OCI-LY7 (cell line): ENCODE data around the gene ANKRD22. TPM values are rescaled to one million over a fixed set of nuclear protein-coding genes. Genes with fewer than 3 reads are reported as not detected.

Experiments used
- BruUV-seq: library from RNA; stranded (reverse); fragments of 400-500 nt; replicated peaks from 2 replicates; lab custom pipeline; 2021; lab: Mats Ljungman, UMichigan
- CTCF ChIA-PET: fragments of 300-600 bp; sonication (Branson Sonifier 250); formaldehyde crosslinking; loops from one replicate; lab custom pipeline; 2022; ENCODE audit warnings: antibody characterized with exemption; ENCODE audit not compliant: unreplicated experiment; lab: Charles Lee
- POLR2A ChIA-PET: fragments of 300-600 bp; sonication (Branson Sonifier 250); formaldehyde crosslinking; loops from one replicate; lab custom pipeline; 2022; ENCODE audit warnings: antibody characterized with exemption; lab: Charles Lee
- DNase-seq: peaks from one replicate; pipeline ENCODE4 v3.0.0-alpha.2; 2015; ENCODE audit warnings: low spot score
- H2AFZ ChIP-seq: fragments of 200-600 bp; sonication (generic), shearing (Covaris generic); 2 replicates; pipeline ENCODE4 v1.6.1; 2014; ENCODE audit warnings: mild to moderate bottlenecking, antibody characterized with exemption, low read length, moderate library complexity
- H3K27ac ChIP-seq: fragments of 200-600 bp; sonication (generic); 2 replicates; pipeline ENCODE4 v1.5.1; 2014; ENCODE audit warnings: mixed run types, low read depth, mild to moderate bottlenecking, moderate library complexity, low read length, inconsistent platforms; ENCODE audit not compliant: poor library complexity, severe bottlenecking
- H3K36me3 ChIP-seq: fragments of 200-600 bp; sonication (generic); 2 replicates; pipeline ENCODE4 v1.6.1; 2014; ENCODE audit warnings: mild to moderate bottlenecking, antibody characterized with exemption, low read length, moderate library complexity, mixed read lengths; ENCODE audit not compliant: insufficient read depth
- H3K4me1 ChIP-seq: fragments of 200-600 bp; sonication (generic); 2 replicates; pipeline ENCODE4 v1.5.1; 2014; ENCODE audit warnings: mild to moderate bottlenecking, low read length; ENCODE audit not compliant: insufficient read depth, poor library complexity, severe bottlenecking
- H3K4me2 ChIP-seq: fragments of 200-600 bp; sonication (generic); 2 replicates; pipeline ENCODE4 v1.6.1; 2014; ENCODE audit warnings: mild to moderate bottlenecking, low read length
- H3K4me3 ChIP-seq: fragments of 200-600 bp; sonication (generic); 2 replicates; pipeline ENCODE4 v1.5.1; 2014; ENCODE audit warnings: mild to moderate bottlenecking, low read depth, low read length; ENCODE audit not compliant: poor library complexity, severe bottlenecking
- H3K79me2 ChIP-seq: fragments of 200-600 bp; sonication (generic); 2 replicates; pipeline ENCODE4 v1.6.1; 2016; ENCODE audit warnings: low read depth, mild to moderate bottlenecking, low read length, moderate library complexity, mixed read lengths; ENCODE audit not compliant: insufficient read depth
- H3K9me2 ChIP-seq: fragments of 200-600 bp; sonication (generic); 2 replicates; pipeline ENCODE4 v1.6.1; 2016; ENCODE audit warnings: mild to moderate bottlenecking, low read length, mixed read lengths; ENCODE audit not compliant: insufficient read depth
- H3K9me3 ChIP-seq: fragments of 200-600 bp; sonication (generic); 2 replicates; pipeline ENCODE4 v1.6.1; 2014; ENCODE audit warnings: mild to moderate bottlenecking, mixed run types, low read length, mixed read lengths
- H4K20me1 ChIP-seq: fragments of 200-600 bp; sonication (generic); 2 replicates; pipeline ENCODE4 v1.6.1; 2014; ENCODE audit warnings: mild to moderate bottlenecking, antibody characterized with exemption, low read length, moderate library complexity, mixed read lengths; ENCODE audit not compliant: insufficient read depth
- EZH2phosphoT487 ChIP-seq: fragments of 200-600 bp; sonication (generic); IDR thresholded peaks from 2 replicates; pipeline ENCODE4 v1.6.1; 2018; ENCODE audit warnings: low read depth, borderline replicate concordance, mild to moderate bottlenecking, mixed run types, antibody characterized with exemption, low read length, moderate library complexity, mixed read lengths
- intact Hi-C: fragments of 100-400 bp; cut with micrococcal nuclease; formaldehyde crosslinking; loops from one replicate; pipeline ENCODE4 v1.10.0; 2022; ENCODE audit not compliant: unreplicated experiment
- total RNA-seq, 2 experiments: library from RNA; depleted of rRNA in 1 of 2; stranded (reverse); fragments of >200 nt in 1 of 2; shearing (Covaris generic) in 1 of 2; gene quantifications; 2 replicates each; pipeline ENCODE4 v1.2.3, GENCODE V29; 2014 to 2022
- TF ChIP-seq, protein P1 (sequence below): fragments of 200-600 bp; sonication (generic); conservative IDR thresholded peaks from 2 replicates; pipeline ENCODE4 v1.5.1; 2014; ENCODE audit warnings: mild to moderate bottlenecking, antibody characterized with exemption, low read length, moderate library complexity, mixed read lengths

ANKRD22 gene
- total RNA-seq, 2 experiments from 2014 or later: not detected

DNA sequence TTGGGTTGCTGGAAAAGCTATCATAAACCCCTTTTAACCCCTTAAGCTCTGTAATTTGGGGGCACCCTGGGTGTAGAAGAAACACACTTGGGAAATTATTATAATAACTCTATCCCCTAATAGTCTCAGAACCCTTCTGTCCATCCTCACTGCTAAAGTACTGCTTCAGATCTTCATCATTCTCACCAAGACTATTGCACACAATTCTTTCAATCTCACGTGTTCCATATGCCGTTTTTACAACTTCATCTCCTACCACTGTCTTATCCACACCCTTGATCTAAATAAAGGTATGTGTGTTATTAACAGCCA is 15.8 kb downstream of the ANKRD22 start:
- no peak for TF ChIP-seq EZH2phosphoT487
- TF ChIP-seq, protein P1, sequence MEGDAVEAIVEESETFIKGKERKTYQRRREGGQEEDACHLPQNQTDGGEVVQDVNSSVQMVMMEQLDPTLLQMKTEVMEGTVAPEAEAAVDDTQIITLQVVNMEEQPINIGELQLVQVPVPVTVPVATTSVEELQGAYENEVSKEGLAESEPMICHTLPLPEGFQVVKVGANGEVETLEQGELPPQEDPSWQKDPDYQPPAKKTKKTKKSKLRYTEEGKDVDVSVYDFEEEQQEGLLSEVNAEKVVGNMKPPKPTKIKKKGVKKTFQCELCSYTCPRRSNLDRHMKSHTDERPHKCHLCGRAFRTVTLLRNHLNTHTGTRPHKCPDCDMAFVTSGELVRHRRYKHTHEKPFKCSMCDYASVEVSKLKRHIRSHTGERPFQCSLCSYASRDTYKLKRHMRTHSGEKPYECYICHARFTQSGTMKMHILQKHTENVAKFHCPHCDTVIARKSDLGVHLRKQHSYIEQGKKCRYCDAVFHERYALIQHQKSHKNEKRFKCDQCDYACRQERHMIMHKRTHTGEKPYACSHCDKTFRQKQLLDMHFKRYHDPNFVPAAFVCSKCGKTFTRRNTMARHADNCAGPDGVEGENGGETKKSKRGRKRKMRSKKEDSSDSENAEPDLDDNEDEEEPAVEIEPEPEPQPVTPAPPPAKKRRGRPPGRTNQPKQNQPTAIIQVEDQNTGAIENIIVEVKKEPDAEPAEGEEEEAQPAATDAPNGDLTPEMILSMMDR: peak; percentile 1; the same call in 1 of the 2 replicates
- no peaks in the 10 kb centered on the region for H4K20me1 ChIP-seq
- no peaks in the 10 kb centered on the region for H3K9me3 ChIP-seq
- peak overlapping the region; percentile 83; the same call in 1 of the 2 replicates for H2AFZ ChIP-seq
- H3K4me2 ChIP-seq: no peak overlapping the region
- no TSS peak for BruUV-seq
- no peak overlapping the region for H3K27ac ChIP-seq
- POLR2A ChIA-PET: interaction anchor here (0.6 to 4.4 kb wide), 9 partner anchors 13 to 378 kb away, joined by 3 to 53 read pairs (median 5); partner anchors contain the start of gene STAMBPL1
- H3K9me2 ChIP-seq: no peaks in the 10 kb centered on the region
- DNase-seq: no peak
- no peak overlapping the region for H3K4me3 ChIP-seq
- intact Hi-C loops: loop anchor here (1.0 to 5.0 kb wide), 4 partner anchors 45 to 381 kb away; partner anchors contain the start of gene STAMBPL1
- H3K4me1 ChIP-seq: peaks cover 15% of the 10 kb centered on the region
- H3K79me2 ChIP-seq: no peaks in the 10 kb centered on the region
- CTCF ChIA-PET: interaction anchor here (0.8 to 4.0 kb wide), 3 partner anchors 97 to 155 kb away, joined by 3 to 68 read pairs (median 6); no protein-coding TSS in a partner anchor
- no peaks in the 10 kb centered on the region for H3K36me3 ChIP-seq

DNA sequence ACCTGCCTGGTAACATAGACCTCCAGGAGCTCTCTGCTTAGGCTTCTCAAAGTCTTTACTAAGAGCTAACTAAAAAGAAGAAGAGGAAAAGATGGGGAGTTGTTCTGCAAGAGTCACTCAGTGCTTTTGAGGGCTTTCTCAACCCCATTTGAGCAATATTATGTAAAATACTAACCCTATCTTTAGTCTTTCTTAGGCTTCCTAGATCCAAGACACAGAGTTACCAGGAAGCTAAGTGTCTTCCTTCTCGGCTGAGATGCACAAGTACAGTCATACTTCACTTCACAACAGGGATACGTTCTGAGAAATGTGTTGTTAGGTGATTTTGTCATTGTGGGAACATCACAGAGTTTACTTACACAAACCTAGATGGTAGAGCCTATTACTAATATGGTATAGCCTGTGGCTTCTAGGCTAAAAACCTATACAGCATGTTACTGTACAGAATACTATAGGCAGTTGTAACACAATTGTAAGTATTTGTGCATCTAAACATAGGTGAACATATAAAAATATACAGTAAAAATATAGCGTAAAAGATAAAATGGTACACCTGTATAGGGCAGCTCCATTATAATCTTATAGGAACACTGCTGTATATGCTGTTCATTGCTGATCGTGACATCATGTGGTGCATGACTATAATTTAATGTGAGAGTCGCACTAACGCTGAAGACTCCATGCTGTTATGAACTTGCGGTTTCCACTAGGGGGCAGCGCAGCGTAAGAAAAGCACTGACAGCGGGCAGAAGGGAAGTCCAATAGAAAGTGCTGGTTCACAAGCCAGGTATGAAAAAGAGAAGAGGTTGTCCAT is 16.3 kb downstream of the ANKRD22 start:
- Histone ChIP-seq H3K79me2 (no peaks in the 10 kb centered on the region), H2AFZ (peak overlapping the region; percentile 83), H3K9me3 (no peaks in the 10 kb centered on the region), H3K36me3 (no peaks in the 10 kb centered on the region), H3K4me3 (no peak overlapping the region), H3K27ac (no peak overlapping the region), H3K4me2 (no peak overlapping the region), H3K4me1 (peaks cover 15% of the 10 kb centered on the region), H3K9me2 (no peaks in the 10 kb centered on the region), H4K20me1 (no peaks in the 10 kb centered on the region)
- ChIA-PET CTCF (interaction anchor here (0.8 to 4.0 kb wide), 3 partner anchors 97 to 156 kb away, joined by 3 to 68 read pairs (median 6); no protein-coding TSS in a partner anchor), POLR2A (interaction anchor here (0.9 to 4.4 kb wide), 8 partner anchors 11 to 379 kb away, joined by 3 to 53 read pairs (median 4); partner anchors contain the start of gene STAMBPL1)
- intact Hi-C loops: loop anchor here (1.0 to 5.0 kb wide), 4 partner anchors 45 to 381 kb away; partner anchors contain the start of gene STAMBPL1
- no peak for TF ChIP-seq EZH2phosphoT487
- TF ChIP-seq, protein P1: peak; percentile 99
- no TSS peak for BruUV-seq
- DNase-seq: peak; percentile 88
